Stomach (tissue), 19 donors: ENCODE measurements around the gene RSPH9. TPM values are rescaled to one million over a fixed set of nuclear protein-coding genes. Genes with fewer than 3 reads are reported as not detected.

Experiments used
- DNase-seq, 2 donors: peaks; one replicate each; pipeline versions ENCODE4 v3.0.0 to v3.0.0-alpha.2; 2013 to 2019
- H3K27ac ChIP-seq, 5 donors: fragments of 200-600 bp in 4 of 5; sonication (generic) in 4 of 5; one replicate each; pipeline ENCODE4 v1.5.1; 2013 to 2019; ENCODE audit warnings: mild to moderate bottlenecking in 1 of 5, moderate library complexity in 1 of 5
- H3K27me3 ChIP-seq, 3 donors: fragments of 200-600 bp; sonication (generic); one replicate each; pipeline ENCODE4 v1.5.1; 2017 to 2019; ENCODE audit warnings: mixed run types in 1 of 3
- H3K36me3 ChIP-seq, 4 donors: fragments of 200-600 bp; sonication (generic); 1 replicate in 3 of 4; 2 replicates in 1 of 4; pipeline ENCODE4 v1.5.1; 2016 to 2019
- H3K4me1 ChIP-seq, 4 donors: fragments of 200-600 bp; sonication (generic); one replicate each; pipeline ENCODE4 v1.5.1; 2016 to 2019
- H3K4me3 ChIP-seq, 4 donors: fragments of 200-600 bp; sonication (generic) in 3 of 4; one replicate each; pipeline ENCODE4 v1.5.1; 2016 to 2019; ENCODE audit warnings: mild to moderate bottlenecking in 1 of 4
- H3K9me3 ChIP-seq, 4 donors: fragments of 200-600 bp; sonication (generic); one replicate each; pipeline ENCODE4 v1.5.1; 2016 to 2019
- EP300 ChIP-seq: sonication (generic); formaldehyde crosslinking; IDR thresholded peaks from one replicate; pipeline ENCODE4 v1.6.1; 2017; ENCODE audit warnings: antibody characterized with exemption
- POLR2A ChIP-seq, 4 donors: fragments of 450-650 bp; IDR thresholded peaks; one replicate each; pipeline ENCODE4 v1.6.1; 2016; ENCODE audit warnings: antibody characterized with exemption in 4 of 4, control low read depth in 2 of 4, mild to moderate bottlenecking in 1 of 4, moderate library complexity in 1 of 4
- POLR2AphosphoS5 ChIP-seq, 3 donors: sonication (generic); formaldehyde crosslinking; IDR thresholded peaks; one replicate each; pipeline ENCODE4 v1.6.1; 2016; ENCODE audit warnings: antibody characterized with exemption in 3 of 3
- WGBS, 5 donors: extraction: QIAGEN DNeasy Blood & Tissue Kit in 3 of 5; methylation state at CpG; one replicate each; pipeline versions ENCODE4 v1.1.5 to v1.1.7; 2013 to 2018; 5-methylcytosine and 5-hydroxymethylcytosine counted together
- intact Hi-C: fragments of 100-400 bp; cut with DNase I; formaldehyde crosslinking; loops from one replicate; pipeline ENCODE4 v1.15.1; 2023; ENCODE audit warnings: low total_unique reads
- long read RNA-seq, 10 donors: transcript quantifications; one replicate each; lab custom pipeline, GENCODE V29; 2026
- polyA plus RNA-seq, 3 donors: library from polyadenylated mRNA; stranded (reverse); fragments of 200-250 nt; gene quantifications; one replicate each; pipeline ENCODE4 v1.2.3, GENCODE V29; 2013
- total RNA-seq, 5 donors: library from RNA; depleted of rRNA; stranded (reverse); fragments of >200 nt; gene quantifications; one replicate each; pipeline versions ENCODE4 v1.1.0 to v1.2.3, GENCODE V29; 2014 to 2016
- TF ChIP-seq, protein P1 (sequence below), 7 experiments: fragments of 450-650 bp in 4 of 7; fragments of 200-600 bp in 3 of 7; sonication (generic) in 3 of 7; IDR thresholded peaks; one replicate each; pipeline ENCODE4 v1.5.1; 2016 to 2019; ENCODE audit warnings: antibody characterized with exemption in 7 of 7, control low read depth in 2 of 7, mild to moderate bottlenecking in 1 of 7
- donor health status: healthy with polysubstance abuse.
- donor health status: Bipolar disorder and iron deficiency.
- donor health status: healthy.

The RSPH9 gene, protein sequence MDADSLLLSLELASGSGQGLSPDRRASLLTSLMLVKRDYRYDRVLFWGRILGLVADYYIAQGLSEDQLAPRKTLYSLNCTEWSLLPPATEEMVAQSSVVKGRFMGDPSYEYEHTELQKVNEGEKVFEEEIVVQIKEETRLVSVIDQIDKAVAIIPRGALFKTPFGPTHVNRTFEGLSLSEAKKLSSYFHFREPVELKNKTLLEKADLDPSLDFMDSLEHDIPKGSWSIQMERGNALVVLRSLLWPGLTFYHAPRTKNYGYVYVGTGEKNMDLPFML
- total RNA-seq (under 1 TPM in 1 of 5 donors, not detected in 4; 0.18 TPM), polyA plus RNA-seq (under 1 TPM; 0.28 to 0.92 (median 0.56) TPM)
- long read RNA-seq, donor 1, partial matches to known transcripts = 0 of 1 reads
- long read RNA-seq, donor 1, other reads (novel, unspliced or antisense) = 0 of 1 reads
- long read RNA-seq, donor 2 = 0 reads
- long read RNA-seq, donor 3 = 0 reads
- long read RNA-seq, donor 4 = 0 reads
- long read RNA-seq, donor 5 = 0 reads
- long read RNA-seq, donor 6, partial matches to known transcripts = 0 of 4 reads
- long read RNA-seq, donor 6, other reads (novel, unspliced or antisense) = 0 of 4 reads
- long read RNA-seq, donor 7, partial matches to known transcripts = 0 of 1 reads
- long read RNA-seq, donor 7, other reads (novel, unspliced or antisense) = 0 of 1 reads
- long read RNA-seq, donor 8, partial matches to known transcripts = 53 of 54 reads
- long read RNA-seq, donor 8, other reads (novel, unspliced or antisense) = 0 of 54 reads
- long read RNA-seq, donor 9, partial matches to known transcripts = 0 of 1 reads
- long read RNA-seq, donor 9, other reads (novel, unspliced or antisense) = 0 of 1 reads
- long read RNA-seq, donor 10 = 0 reads

GRCh38 chr6:43644940-43645612, at the start of gene RSPH9:
Gene RSPH9 (plus strand): TSS chr6:43645036. CDS start chr6:43645099, 63 bp downstream.
- no peak for TF ChIP-seq POLR2AphosphoS5 (IDR thresholded peaks at IDR 0.05)
- TF ChIP-seq, protein P1, sequence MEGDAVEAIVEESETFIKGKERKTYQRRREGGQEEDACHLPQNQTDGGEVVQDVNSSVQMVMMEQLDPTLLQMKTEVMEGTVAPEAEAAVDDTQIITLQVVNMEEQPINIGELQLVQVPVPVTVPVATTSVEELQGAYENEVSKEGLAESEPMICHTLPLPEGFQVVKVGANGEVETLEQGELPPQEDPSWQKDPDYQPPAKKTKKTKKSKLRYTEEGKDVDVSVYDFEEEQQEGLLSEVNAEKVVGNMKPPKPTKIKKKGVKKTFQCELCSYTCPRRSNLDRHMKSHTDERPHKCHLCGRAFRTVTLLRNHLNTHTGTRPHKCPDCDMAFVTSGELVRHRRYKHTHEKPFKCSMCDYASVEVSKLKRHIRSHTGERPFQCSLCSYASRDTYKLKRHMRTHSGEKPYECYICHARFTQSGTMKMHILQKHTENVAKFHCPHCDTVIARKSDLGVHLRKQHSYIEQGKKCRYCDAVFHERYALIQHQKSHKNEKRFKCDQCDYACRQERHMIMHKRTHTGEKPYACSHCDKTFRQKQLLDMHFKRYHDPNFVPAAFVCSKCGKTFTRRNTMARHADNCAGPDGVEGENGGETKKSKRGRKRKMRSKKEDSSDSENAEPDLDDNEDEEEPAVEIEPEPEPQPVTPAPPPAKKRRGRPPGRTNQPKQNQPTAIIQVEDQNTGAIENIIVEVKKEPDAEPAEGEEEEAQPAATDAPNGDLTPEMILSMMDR (IDR thresholded peaks at IDR 0.05) = no peak
- no peak for TF ChIP-seq EP300
- no peak for TF ChIP-seq POLR2A (IDR thresholded peaks at IDR 0.05)
- intact Hi-C loops = no loop called here
- peak within 1 kb of the TSS; percentile 47 to 54 (median 50) for H3K4me3 ChIP-seq
- peaks cover 8 to 33% (median 20%) of the 10 kb centered on the region in 4 donors for H3K4me1 ChIP-seq
- no peaks in the 10 kb centered on the region for H3K27me3 ChIP-seq
- H3K27ac ChIP-seq = peak within 1 kb of the TSS; percentile 29 to 67 (median 59)
- DNase-seq = peak; percentile 63 to 92
- peaks cover 12 to 32% (median 26%) of the 10 kb centered on the region in 4 donors for H3K36me3 ChIP-seq
- H3K9me3 ChIP-seq = no peaks in the 10 kb centered on the region
- WGBS, 5 donors = 4 to 12% (median 7%) methylated on average over 33 to 52 of the region's 52 CpGs

GRCh38 chr6:43600595-43600994, 44.2 kb upstream of the RSPH9 start:
- Histone ChIP-seq H3K4me1 (no peaks in the 10 kb centered on the region), H3K27me3 (no peaks in the 10 kb centered on the region), H3K9me3 (no peaks in the 10 kb centered on the region), H3K4me3 (no peak overlapping the region), H3K27ac (no peak overlapping the region), H3K36me3 (peaks cover 15 to 84% (median 73%) of the 10 kb centered on the region in 4 donors)
- DNase-seq = no peak
- WGBS, 5 donors = 92 to 97% (median 94%) methylated on average over 2 of the region's 2 CpGs
- intact Hi-C loops = no loop called here
- no peak for TF ChIP-seq POLR2A (IDR thresholded peaks at IDR 0.05)

DNA sequence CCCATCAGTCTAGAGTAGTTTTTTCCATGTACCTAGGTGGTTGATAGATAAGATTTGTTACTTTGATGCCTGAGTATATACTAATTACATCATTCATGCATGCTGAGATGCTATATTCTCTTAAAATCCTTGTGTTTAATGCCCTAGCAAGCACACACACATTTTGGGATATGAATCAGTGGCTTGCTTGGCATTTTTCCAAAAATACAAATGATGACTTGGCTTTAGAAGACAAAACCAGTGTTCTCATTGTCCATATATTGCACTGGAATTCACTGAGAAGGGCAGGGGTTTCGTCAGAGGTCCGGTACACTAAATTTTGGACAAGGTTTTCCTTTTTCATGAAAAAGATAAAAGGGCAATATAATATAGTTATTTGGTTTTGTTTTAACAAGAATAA, 40.7 kb upstream of the RSPH9 start:
- no peak for TF ChIP-seq POLR2AphosphoS5 (IDR thresholded peaks at IDR 0.05)
- no peak for TF ChIP-seq EP300
- TF ChIP-seq POLR2A (IDR thresholded peaks at IDR 0.05) = no peak
- TF ChIP-seq, protein P1 (IDR thresholded peaks at IDR 0.05) = no peak
- H3K27ac ChIP-seq = no peak overlapping the region
- intact Hi-C loops = no loop called here
- no peaks in the 10 kb centered on the region for H3K27me3 ChIP-seq
- H3K9me3 ChIP-seq = no peaks in the 10 kb centered on the region
- no peak overlapping the region for H3K4me3 ChIP-seq
- H3K36me3 ChIP-seq = peaks cover 22 to 83% (median 70%) of the 10 kb centered on the region in 4 donors
- peaks cover 0 to 13% (median 0%) of the 10 kb centered on the region in 4 donors for H3K4me1 ChIP-seq
- WGBS, 5 donors = 91 to 100% (median 94%) methylated on average over 2 of the region's 2 CpGs
- no peak for DNase-seq

DNA sequence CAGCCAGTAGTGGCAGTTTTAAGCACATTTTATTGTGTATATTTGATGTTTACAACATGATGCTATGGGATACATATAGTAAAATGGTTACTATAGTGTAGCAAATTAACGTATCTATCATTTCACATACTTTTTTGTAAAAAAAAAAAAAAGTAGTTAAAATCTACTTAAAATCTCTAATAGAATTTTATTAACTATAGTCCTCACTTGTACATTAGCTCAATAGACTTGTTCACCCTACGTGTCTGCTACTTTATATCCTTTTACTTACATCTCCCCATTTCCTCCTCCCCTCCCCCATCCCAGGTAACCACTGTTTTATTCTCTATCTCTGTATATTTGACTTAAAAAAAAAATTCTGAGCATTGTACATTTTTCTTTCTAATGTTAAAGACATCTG, 38.8 kb upstream of the RSPH9 start:
- Histone ChIP-seq H3K27me3 (no peaks in the 10 kb centered on the region), H3K4me1 (peaks cover 0 to 13% (median 0%) of the 10 kb centered on the region in 4 donors), H3K4me3 (no peak overlapping the region), H3K9me3 (no peaks in the 10 kb centered on the region), H3K36me3 (peaks cover 29 to 79% (median 71%) of the 10 kb centered on the region in 4 donors), H3K27ac (no peak overlapping the region)
- TF ChIP-seq POLR2AphosphoS5 (IDR thresholded peaks at IDR 0.05) (no peak), EP300 (no peak)
- WGBS, 5 donors = 84 to 95% (median 92%) methylated on average over 2 of the region's 2 CpGs
- DNase-seq = no peak
- intact Hi-C loops = no loop called here

DNA sequence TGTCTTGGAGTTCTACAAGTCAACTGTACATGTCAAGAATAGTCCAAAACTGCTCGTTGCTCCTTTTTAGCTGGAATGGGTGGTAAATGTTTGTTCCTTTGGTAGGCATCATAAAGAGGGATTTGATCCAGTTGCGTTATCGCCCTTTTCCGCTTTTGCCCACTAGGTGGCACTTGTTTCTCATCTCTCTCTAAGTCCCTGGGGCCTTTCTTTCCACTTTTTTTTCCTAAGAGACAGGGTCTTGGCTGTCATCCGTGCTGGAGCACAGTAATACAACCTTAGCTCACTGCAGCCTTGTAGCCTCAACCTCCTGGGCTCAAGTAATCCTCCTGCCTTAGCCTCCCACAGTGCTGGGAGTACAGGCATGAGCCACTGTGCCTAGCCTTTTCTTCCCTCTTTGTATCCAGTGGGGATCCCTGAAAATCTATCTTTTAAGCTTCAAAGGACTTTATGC, 36.5 kb upstream of the RSPH9 start:
- peaks cover 0 to 13% (median 0%) of the 10 kb centered on the region in 4 donors for H3K4me1 ChIP-seq
- TF ChIP-seq POLR2AphosphoS5 (IDR thresholded peaks at IDR 0.05) (peak in 1 of 3 donors; percentile 6), EP300 (no peak), POLR2A (IDR thresholded peaks at IDR 0.05) (no peak)
- TF ChIP-seq, protein P1 (IDR thresholded peaks at IDR 0.05) = peak in 5 of 7 experiments; percentile 58 to 83 (median 69)
- peaks cover 23 to 78% (median 64%) of the 10 kb centered on the region in 4 donors for H3K36me3 ChIP-seq
- WGBS, 5 donors = 0 to 6% (median 3%) methylated on average over 5 of the region's 5 CpGs
- intact Hi-C loops = no loop called here
- H3K4me3 ChIP-seq = no peak overlapping the region
- DNase-seq = peak; percentile 76 to 89
- H3K9me3 ChIP-seq = no peaks in the 10 kb centered on the region
- peak overlapping the region in 1 of 5 donors; percentile 1 for H3K27ac ChIP-seq
- no peaks in the 10 kb centered on the region for H3K27me3 ChIP-seq
